RKO (cell line): ENCODE measurements around the gene CAPN12.

Source experiments
- DNase-seq: peaks from one replicate; pipeline ENCODE4 v3.0.0-alpha.2; 2016; ENCODE audit warnings: low spot score

Gene CAPN12

DNA sequence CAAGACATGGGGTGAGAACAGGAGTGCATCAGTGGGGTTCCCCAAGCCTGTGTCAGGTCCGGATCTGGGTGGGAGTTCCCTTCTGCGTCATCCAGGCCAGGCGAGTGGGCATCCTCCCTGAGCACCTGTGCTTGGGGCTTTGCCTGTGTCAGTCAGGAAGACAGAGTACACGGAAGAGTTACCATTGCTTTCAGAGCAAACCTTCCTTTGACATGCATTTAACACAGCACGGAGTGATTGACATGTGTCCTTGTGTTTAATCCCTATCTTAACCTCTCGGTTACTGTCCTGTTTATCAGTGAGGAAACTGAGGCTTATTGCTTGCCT, 47.6 kb downstream of the CAPN12 start:
- no peak for DNase-seq

DNA sequence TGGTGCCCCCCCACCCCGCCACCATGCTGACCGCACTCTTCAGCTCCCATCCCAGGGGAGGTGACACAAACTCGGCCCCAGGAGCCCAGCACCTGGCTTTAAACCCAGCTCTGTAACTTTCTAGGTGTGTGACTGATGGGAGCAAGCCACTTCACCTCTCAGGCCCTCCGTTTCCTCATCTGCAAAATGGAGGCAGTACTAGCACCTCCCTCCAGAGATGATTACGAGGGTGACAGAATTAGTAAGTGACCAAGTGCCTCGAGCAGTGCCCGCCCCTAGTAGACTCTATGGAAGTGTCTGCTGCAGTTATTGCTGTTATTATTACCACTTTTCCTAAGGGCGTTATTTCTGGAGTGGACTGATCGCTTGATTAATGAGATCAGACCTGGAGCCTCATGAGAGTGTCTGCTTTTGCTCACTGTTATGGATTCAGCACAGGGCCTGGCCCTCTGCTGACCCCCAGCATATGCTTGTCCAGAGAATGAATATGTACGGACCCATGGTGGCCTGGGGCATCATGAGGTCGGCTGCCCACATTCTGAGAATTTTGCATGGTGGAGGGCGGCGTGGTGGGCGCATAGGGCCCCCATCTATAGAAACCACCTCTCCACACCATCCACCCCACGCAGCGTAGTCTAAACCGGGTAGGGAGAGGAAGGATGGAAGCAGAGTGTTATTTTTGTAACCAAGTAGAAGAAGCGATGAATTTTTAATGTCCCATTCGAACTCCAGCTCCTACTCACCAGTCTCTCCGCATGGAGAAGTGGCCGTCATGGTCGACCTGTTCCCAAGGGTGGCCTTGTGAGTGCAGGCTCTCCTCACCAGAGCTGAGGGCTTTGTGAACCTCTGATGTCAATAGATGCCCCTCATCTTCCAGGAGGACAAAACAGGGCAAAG, 48.2 kb downstream of the CAPN12 start:
- DNase-seq: no peak

DNA sequence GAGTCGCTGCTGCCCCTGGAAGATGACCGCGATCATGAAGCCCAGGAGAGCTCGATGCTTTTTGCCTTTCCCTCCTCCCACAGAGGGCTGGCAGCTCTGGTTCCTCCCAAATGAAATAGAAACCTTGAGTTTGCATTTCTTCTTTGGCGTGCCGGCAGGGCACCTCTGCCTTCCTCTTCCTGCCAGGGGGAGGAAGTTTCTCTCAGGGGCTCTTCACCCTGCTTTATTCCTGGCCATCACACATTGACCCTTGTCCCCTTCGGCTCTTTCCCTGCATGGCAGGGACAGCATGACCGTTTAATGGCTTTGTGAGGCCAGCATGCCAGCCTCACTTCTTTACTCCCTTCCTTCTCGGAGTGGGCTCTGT, 49.0 kb downstream of the CAPN12 start:
- no peak for DNase-seq

DNA sequence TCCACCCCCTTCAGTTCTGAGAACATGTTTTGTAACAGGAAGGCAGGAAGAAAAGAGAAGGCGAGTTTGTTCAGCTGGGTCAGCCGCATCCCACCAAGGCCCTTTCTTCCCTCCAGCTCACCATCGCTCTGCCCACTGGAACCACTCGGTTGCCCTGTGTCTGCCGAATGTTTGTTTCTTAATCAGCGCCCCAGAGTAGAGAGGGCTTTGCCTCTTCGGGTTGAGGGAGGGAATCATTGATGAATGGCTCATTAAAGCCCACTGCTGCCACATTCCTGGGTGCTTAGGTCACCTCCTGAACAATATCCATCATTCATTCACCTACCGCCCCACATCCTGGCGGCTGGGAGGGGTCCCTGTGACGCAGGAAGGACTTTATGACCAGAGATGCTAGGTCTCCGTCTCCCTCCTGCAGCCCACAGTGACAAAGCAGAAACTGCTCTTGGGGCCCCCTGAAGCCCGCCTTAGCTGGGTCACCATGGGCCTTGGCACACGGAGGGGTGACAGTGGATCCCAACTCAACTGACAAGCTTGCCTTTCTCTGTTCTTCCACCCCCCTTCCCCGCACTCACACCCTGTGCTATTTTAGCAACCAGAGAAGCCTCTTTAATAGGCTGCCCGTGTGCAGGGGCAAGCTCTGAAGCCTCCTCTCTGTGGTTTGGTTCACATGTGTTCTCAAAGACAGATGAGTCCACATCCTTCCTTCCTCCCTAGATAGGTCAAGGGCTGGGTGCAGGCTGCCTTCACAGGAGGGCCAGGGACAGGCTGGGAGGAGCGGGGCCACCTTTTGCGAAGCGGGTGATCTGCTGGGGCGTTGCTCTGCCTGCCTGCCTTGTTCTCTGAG, 50.7 kb downstream of the CAPN12 start:
- no peak for DNase-seq

DNA sequence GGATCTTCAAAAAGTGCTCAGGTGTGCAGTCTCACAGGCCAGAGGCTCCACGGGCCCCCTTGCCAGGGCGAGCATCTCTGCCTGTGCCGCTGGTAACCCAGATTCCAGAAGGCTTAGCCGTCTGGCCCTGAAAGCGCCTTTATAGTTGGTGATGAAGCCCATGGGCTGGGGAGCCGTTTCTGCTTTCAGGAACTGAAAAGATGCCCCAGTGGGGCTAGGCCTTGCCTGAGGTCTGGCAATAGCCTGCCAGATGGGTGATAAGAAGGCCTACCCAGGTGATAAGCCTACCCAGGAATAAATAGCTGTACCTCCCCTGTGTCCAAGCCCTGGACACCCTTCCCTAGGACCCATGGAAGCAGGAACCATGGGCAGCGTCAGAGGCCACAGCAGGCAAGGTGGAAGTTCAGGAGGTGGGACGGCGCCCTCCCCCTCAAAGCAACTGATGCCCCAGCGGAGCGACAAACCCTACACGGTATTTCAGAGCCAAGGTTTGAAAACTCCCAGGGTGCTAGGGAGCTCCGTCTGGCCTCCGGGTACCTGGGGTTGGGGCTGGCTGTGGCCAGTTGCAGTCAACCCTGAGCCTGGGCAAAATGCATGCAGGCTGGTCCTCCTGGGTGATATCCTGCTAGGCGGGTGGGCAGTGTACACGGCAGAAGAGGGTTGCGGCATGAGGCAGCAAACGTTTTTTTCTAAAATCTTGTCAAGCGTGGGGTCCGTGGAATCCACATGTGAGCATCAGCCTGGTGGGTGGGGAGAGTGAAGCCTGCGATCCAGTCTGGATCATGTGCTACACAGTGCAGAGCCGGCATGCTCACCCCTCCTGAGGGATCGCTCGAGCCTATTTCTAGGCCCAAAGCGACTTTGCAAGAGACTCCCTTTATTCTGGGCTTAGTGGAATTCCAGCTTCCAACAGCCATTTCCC, 51.6 kb downstream of the CAPN12 start:
- DNase-seq: no peak

DNA sequence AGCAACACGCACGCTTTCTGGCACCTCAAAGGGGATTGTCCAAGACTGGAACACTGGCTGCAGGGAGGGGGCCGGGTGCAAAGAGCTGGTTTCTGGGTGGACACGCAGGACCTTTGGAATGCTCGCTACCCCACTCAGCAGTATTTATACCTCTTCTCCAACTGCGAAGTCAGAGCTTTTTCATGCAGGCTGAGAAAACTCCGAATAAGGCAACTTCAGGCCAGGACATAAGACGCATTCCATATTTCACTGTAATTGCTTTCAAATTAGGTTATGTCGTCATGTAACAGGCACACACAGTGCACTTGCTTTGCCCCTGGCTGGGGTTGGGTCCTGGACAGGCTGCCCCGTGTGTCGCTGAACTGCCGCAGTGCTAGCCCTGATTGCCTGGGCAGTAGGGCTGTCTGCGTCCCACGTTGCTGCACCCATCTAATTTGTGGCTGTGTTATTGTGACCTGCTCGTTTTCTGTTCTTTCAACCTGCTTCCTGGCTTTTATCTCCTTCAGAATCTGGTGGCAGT, 52.3 kb downstream of the CAPN12 start:
- no peak for DNase-seq

DNA sequence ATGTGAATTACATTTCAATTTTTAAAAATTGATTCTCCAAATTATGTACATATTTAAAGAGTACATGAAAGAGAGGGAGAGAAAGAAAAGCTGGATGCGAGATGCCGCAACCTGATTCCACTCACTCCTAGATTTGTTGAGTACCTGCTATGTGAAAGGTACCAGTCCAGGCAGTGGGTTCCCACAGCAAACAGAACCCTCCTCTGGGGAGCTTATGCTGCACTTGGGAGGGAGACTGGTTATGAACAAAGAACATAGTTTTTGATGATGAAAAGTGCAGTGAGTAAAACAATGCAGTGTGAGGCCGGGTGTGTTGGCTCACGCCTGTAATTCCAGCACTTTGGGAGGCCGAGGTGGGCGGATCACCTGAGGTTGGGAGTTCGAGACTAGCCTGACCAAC, 53.4 kb downstream of the CAPN12 start:
- no peak for DNase-seq

DNA sequence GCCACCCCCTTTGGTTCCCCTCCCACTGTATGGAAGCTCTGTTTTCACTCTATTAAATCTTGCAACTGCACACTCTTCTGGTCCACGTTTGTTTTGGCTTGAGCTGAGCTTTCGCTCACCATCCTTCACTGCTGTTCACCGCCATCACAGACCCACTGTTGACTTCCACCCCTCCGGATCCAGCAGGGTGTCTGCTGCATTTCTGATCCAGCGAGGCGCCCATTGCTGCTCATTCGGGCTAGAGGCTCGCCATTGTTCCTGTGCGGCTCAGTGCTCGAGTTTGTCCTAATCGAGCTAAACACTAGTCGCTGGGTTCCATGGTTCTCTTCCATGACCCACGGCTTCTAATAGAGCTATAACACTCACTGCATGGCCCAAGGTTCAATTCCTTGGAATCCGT, 54.1 kb downstream of the CAPN12 start:
- DNase-seq: no peak

DNA sequence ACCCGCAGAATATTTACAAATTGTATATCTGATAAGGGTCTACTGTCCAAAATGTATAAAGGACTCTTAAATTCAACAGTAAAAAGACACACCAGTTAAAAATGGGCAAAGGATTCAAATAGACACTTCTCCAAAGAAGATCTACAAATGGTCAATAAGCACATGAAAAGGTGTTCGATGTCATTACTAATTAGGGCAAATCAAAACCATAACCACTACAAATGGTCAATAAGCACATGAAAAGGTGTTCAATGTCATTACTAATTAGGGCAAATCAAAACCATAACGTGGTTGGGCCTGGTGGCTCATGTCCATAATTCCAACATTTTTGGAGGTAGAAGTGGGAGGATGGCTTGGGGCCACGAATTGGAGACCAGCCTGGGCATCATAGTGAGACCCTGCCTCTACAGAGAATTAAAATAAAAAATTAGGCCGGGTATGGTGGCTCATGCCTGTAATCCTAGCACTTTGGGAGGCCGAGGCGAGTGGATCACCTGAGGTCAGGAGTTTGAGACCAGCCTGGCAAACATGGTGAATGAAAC, 56.4 kb downstream of the CAPN12 start:
- no peak for DNase-seq

DNA sequence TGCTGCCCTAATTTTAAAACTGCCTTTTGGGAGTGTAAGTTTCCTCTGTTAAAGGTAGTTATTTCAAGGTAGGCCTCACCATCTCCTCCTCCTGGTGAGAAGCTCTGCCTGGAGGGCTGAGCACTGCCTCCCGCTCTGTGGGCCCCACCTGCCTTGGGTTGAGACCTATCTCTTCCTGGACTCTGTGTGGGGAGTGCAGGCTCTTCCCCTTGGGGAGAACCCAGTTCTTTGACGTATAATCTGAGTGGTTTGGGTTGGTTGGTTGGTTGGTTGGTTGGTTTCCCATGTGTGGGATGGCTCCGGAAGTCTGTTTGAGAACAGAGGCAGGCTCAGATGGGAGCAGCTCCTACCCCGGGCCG, 57.8 kb downstream of the CAPN12 start:
- DNase-seq: no peak

DNA sequence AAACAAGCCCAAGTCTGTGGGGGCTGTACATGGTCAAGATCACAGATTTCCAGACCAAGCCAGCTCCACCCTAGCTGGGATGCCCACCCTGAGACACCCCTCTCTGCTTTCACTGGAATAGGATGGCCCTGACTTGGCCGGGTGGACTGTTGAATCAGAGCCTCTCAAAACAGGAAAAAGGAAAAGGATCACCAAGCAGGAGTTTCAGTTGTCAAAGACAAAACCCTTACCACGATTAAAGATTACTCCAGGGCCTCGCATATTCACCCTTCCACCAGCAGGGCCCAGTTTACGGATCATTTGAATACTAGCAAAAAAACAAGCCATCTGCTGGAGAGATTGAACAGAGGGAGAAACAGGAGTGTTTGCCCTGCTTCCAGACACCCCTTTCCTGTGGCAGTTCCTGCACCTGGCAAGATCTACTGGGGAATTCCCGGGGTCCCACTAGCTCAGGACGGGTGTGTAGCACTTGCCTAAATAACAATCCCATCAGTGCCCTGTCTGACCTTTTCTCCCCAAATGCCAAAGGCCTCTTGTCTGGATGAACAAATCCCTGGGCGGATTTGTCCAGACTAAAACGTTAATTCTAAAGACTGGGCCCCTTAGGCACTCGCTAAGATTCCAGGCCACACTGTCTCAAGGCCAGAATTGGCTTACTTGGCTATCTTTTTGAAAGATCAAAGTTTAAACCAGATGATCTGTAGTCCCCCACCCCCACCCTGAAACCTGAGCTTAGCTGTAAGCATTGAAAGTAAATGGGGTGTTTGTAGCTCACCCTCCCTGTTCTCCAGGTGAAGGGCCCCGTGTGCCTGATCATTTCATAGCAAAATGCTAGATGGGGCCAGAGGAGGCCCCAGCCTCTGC, 58.4 kb downstream of the CAPN12 start:
- DNase-seq: peak; percentile 15

DNA sequence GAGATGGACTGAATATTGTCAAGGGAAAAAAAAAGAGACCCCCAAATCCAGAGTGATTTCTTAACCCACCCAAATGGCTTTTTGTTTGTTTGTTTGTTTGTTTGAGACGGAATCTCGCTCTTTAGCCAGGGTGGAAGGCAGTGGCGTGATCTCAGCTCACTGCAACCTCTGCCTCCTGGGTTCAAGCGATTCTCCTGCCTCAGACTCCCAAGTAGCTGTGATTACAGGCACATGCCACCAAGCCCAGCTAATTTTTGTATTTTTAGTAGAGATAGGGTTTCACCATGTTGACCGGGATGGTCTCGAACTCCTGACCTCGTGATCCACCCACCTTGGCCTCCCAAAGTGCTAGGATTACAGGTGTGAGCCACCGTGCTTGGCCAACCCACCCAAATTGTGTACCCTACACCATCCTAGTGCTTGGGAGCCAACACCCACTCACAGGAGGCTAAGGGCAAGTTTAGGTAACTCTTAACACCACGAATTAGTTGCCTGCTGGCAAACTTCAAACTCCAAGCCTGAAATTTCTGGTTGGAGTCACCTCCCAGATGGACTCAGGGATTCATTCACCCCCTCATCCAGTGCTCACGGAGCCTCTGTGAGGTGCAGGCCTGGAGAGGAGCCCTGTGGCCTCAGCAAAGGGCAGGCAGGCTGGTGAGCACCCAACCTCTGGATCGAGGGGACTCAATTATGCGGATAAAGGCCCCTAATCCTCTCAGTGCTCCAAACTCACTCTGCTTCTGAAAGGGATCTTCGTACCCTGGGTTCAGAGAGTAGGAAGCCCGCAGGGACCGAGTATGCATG, 59.2 kb downstream of the CAPN12 start:
- no peak for DNase-seq

DNA sequence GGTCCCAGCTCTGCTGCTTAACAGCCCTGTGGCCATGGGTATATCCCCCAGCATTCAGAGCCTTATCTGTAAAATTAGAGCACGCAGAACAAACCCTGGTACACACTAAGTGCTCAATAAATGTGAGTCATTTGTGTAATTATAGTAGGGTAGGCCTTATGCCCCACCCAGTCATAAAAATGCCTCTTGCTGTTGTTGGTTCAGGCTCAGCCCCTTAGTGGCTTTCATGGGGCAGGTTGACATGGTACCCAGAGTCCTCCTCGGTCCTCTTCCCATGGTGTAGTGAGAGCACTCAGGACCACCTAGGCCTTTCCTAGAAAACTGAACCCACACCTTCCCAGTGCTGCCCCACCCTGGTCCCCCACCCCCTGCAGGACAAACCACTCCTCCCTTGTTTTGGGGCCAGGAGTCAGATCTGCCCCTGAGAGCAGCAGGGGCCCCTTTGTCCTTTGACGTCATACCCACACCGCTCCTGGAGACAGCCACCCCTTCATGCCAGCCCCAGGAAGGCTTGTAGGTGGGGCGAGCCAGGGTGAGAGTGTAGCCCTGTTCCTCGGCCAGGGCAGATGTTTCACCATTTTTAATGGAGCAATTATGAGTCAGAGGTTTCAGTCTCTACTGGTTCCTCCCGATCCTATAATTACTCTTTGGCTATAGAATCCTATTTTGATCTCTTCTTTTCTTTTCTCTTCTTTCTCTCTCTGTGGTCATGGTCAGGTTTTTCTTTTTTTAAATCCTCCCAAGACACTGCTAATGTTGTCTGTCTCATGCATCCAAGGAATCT, 60.0 kb downstream of the CAPN12 start:
- peak; percentile 19 for DNase-seq

DNA sequence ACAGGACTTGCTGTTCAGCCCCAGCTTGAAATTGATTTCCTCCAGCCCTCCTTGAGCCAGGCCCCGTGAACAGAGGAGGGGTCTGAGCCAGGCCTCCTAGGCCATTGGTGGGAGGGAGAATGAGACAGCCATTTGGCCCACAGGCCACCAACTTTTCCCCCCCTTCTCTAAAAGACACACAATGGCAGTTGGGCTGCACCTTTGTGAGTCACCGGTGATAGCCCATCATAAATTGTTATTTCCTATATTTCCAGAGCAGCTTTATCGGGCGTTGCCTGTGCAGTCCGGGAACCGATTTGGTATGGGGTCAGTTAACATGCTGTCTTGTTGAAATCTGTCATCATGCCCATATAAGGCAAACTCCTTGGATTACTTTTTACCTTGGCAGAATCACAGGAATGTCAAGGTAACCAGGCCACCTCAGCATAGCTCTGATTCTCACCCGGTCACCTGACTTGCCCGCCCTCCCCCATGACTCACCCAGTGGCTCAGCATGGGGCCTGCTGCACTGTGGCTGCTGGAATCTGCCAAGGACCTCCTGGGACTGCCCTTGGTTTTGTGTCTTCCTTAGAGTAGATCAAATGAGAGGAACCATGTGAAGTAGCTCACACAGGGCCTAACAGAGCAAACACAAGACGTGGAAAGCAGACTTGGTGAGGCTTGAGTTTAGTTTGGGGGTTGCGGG, 60.7 kb downstream of the CAPN12 start:
- peak; percentile 58 for DNase-seq

DNA sequence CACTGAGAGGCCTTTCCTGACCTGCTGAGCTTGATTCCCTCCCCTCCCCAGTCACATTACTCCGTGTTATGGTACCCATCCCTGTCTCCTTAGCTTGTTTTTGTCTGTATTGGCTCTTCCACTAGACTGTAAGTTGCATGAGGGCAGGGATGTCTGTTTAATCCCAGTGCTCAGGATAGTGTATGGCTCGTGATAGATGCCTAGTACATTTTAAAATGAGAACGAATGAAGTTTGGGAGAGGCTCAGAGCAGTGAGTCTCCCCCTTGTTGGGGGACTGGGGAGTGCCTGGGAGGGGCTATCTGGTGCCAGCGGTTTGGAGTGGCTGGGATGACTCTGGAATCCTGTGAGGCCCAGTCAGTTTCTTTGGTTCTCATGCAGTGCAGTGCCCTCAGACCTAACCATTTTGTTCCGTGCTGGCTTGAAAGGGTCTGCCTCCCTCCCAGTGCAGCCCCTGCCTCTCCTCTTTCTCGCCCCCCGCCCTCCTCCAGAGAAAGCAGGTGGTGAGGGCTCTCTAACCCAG, 61.3 kb downstream of the CAPN12 start:
- no peak for DNase-seq

DNA sequence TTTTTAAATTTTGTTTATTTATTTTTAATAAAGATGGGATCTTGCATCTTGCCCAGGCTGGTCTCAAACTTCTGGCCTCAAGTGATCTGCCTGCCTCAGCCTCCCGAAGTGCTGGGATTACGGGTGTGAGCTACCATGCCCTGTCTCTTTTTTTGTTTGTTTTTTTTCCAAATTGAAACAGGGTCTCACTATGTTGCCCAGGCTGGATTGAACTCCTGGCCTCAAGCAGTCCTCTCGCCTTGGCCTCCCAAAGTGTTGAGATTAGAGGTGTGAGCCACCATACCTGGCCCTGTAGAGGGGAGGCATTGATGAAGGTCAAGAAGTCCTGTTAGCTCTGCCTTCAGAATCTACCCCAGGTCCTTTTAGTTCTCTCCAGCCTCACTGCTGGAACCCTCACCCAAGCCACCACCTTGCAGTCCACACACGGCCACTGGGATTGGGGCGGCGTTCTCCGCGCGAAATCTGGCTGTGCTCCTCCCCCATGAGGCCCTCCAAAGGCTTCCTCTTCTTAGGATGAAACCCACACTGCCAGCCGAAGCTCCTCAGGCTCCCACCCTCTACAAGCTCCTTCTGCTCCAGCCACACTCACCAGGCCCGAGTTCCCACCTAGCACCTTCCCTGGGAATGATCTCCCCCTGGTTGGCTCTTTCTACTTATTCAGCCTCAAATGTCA, 61.9 kb downstream of the CAPN12 start:
- DNase-seq: no peak
